Brain pericyte (primary cell): ENCODE results near the gene TMEM258.

ENCODE experiments used
- DNase-seq: peaks from one replicate; pipeline ENCODE4 v3.0.0-alpha.2; 2012; ENCODE audit warnings: low read depth, low spot score

The TMEM258 gene

GRCh38 chr11:61776561-61777075, 15.8 kb downstream of the TMEM258 start:
- DNase-seq: no peak

- DNase-seq: no peak
Observed at GRCh38 chr11:61775606-61776554, 16.5 kb downstream of the TMEM258 start.

DNA sequence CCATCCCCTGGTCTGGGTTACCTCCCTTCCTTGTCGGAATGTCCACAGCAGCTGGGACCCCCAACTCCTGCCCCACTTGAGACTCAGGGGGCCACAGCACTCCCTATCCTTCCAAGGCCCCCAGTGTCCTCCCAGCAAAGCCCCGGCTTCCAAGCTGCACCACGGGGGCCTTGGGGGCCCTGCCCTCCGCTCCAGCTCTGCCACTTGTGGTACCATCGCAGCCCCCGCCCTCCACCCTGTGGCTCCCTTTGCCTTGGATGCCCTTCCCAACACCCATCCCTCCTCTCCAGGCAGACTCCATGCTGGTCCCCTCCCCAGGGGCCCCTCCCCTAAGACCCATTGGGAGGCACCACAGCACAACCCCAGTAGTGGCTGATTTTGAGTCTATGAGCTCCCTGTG, 17.3 kb downstream of the TMEM258 start:
- DNase-seq: no peak

- DNase-seq: no peak
Observed at GRCh38 chr11:61774411-61774810, 18.0 kb downstream of the TMEM258 start.

- no peak for DNase-seq
Observed at GRCh38 chr11:61773809-61774208, 18.6 kb downstream of the TMEM258 start.

GRCh38 chr11:61773356-61773755, 19.0 kb downstream of the TMEM258 start:
- no peak for DNase-seq

DNA sequence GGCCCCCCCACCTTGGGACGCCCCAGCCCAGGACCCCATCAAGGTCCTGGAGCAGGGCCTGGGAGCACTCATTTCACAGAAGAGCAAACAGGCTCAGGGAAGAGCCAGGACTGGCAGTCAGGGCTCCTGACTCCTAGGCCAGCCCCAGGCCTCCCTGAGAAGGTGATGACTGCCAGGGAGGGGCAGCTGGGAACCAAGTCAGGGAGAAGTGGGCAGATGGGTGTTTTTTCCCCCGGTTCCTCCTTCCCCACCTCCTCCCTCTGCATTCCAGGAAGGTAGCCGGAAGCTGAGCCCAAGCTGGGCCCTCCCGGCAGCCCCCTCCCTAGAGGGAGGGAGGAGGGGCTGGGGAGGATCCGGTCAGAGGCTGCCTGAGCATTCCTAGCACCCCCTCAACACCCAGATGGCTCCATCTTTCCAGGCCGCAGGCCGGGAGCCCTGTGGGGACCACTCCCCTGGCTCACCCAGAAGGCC, 20.4 kb downstream of the TMEM258 start:
- no peak for DNase-seq

GRCh38 chr11:61771195-61771894, 21.1 kb downstream of the TMEM258 start:
- DNase-seq: no peak

DNA sequence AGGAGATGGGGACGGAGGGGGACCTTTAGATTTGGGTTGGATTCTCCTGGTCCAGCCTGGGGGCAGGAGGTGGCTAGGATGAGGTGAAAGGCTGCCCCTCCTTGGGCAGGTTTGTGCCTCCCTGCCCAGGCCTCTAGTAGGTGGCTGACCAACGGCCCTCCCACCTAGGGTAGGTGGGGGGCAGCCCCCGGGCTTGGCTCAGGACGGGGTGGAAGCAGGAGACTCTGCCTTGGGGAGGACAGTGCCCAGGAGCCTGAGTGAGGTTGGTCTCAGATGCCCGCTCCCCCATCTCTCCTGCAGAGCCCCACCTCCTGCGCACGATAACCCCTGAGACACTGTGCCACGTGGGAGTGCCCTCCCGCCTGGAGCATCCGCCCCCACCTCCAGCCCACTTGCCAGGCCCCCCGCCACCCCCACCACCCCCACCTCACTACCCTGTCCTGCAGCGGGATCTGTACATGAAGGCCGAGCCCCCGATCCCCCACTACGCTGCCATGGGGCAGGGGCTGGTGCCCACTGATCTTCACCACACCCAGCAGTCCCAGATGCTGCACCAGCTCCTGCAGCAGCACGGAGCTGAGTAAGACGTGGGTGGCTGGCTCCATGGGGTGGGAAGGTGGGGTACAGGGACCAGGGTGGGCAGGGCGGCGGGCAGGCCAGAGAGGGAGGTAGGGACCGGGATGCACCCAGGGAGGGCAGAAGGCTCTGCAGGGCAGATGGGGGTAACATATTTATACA, 22.3 kb downstream of the TMEM258 start:
- no peak for DNase-seq

DNA sequence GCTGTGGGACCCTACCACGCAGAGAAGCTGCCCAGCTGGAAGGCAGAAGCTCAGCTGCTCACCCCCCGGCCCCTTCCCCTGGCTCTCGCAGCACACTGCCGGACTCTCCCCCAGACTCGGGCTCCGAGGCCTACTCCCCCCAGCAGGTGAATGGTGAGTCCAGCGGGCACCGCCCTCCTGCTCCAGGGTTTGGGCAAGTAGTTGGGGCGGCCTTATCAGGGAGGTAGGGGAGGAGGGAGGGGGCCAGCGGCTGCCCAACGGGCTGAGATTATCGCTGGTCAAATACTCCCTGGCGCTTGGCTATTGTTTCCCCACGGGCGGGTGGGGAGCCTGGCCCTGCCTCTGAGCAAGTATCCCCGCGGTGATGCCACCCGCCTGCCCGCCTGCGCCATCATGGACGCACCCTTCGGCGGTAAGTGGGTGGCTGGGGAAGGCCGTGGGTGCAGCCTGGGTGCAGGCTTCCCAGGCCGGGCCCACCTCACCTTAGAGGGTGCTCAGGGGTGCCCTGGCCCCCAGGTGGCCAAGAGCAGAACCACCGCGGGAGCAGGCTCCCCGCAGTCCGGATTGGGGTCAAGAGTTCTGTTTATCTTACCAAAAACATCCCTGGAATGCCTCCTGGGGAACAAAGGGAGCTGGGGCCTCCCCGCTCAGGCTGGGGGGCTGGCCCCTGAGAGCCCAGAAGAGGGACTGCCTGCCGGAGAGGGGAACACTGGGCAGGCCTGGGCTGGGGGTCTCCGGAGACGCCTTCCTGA, 23.1 kb downstream of the TMEM258 start:
- DNase-seq: no peak

DNA sequence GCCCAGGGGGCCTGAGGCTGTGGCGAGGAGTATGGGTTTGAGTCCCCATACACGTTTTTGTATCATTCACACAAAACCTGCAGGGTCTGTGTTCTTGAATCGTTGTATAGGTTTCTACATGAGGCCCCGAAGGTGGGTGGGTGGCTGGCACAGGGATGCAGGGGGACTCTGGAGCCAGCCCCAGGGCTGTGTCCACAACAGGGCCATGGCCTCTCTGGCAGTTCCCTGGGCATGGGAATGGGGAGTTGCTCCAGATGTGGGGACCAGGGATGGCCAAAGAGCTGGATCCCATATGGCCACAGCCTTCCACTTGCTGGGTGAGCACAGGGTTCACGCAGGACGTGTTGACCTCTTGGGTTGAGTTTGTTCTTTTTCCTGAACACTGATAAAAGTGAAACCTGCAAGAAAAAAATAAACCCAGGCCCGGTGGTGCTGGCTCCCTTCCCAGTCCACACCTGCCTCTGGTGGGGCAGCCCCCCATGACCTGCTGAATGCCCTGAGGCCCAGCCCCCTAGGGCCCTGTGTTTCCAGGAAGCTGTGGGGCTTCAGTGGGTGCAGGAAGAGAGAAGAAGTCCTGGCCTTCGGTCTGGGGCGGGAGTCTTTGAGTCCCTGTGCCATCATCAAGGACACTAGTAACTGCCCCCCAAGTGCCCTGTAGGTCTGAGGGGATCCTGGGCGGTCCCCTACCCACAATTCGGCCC, 23.9 kb downstream of the TMEM258 start:
- no peak for DNase-seq

DNA sequence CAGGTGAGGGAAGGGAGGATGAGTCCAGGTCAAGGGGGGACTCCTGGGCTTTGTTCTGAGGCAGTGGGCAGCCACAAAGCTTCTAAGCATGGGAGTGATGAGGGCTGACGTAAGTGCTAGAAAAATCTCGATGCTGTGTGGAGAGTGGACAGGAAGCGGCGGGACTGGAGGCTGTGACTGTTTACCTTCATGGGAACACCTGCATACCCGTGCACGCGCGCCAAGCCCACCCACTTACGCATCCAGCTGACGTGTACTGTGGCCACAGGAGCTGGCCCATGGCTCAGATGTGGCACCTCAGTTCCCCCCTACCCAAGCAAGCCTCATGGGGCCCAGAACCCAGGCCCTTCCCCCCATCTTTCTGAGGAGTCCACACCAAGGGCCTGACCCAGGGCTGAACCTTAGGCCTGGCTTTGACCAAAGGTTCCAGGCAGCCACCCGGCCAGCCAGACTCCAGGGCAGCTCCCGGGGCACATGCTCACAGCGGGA, 26.0 kb downstream of the TMEM258 start:
- no peak for DNase-seq

DNA sequence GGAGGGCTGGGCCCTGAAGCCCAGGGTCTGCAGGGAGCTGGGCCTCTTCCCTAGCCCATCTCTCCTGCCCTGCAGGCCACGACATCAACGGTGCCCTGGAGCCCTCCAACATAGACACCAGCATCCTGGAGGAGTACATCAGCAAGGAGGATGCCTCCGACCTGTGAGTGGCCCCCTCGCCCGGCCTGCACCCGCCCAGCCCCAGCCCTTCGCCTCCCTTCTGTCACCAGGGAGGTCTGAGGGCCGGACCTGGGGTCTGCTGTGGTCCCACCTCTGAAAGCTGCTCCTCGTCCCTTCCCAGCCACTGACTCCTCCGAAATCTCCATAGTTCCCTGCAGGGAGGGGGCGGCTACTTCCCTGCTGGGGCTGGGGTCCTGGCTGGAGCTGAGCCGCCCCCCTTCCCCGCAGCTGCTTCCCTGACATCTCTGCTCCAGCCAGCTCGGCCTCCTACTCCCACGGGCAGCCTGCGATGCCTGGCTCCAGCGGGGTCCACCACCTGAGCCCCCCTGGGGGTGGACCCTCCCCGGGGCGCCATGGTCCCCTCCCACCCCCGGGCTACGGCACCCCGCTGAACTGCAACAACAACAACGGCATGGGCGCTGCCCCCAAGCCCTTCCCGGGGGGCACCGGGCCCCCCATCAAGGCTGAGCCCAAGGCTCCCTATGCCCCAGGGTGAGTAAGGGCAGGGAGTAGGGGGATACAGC, 26.7 kb downstream of the TMEM258 start:
- DNase-seq: no peak

DNA sequence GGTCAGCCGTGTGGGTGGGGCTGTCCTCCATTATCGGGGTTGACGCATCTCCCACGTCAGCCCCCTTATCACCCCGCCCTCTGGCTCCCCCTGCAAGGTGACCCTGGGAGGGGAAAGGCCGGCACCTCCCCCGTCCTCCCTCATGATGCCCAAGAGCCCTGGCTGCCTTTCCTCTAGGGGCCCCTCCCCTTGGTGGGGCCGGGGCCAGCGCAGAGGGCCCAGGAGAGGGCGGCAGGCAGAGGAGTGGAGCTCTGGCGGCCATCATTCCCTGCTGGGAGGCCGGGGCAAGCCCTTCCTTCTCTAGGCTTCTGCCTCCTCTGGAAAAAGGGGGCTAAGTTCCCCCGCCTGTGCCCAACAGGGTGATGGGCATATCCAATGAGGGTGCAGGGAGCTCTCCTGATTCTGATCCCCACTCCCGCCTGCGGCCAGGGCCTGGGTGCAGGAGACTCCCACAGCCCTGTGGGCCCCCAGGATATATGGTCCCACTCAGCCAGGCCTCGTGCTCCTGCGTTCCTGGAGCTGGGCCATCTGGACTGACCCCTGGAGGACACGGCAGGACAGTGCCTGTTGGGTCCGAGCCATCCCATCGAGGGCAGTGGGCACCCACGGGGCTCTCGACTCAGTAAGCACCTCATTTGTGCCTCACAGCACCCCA, 27.7 kb downstream of the TMEM258 start:
- DNase-seq: no peak

DNA sequence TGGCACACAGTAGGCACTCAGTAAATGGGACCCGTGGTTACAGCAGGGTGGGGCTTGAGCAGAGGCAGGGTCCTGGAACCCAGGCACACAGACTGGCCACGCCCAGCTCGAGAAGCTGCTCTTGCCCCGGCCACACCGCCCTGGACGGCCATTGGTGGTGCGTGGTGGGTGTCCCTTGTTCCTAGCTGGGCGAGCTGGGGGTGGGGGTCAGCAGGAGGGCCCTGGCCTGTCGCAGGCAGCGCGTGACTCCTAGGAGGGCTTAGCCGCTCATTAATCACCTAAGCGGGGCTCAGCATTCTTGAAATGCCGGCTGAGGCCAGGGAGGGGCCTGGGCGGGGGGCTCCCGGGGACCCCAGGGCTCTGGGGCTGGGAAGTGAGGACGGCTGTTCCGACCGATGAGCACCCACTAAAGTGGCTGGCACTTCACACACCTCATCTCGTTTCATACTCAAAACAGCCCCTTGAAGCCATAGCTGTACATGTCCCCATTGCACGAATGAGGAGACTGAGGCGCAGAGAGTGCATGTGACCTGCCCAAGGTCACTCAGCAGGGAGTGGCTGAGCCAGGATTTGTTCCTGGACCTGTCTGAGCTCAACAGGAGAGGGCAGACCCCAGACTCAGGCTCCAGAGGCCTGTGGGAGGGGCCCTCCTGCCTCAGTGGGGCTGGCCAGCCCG, 28.3 kb downstream of the TMEM258 start:
- no peak for DNase-seq

GRCh38 chr11:61762798-61763197, 29.6 kb downstream of the TMEM258 start:
- no peak for DNase-seq

- no peak for DNase-seq
Observed at GRCh38 chr11:61762223-61762615, 30.2 kb downstream of the TMEM258 start.

- DNase-seq: no peak
Observed at GRCh38 chr11:61761440-61762222, 30.8 kb downstream of the TMEM258 start.
